Astrocyte (in vitro differentiated cells and primary cell): Measurements from ENCODE around the gene RBM48. TPM values are rescaled to one million over a fixed set of nuclear protein-coding genes. Genes with fewer than 3 reads are reported as not detected.
"Not testable (repeated sequence)": the region's sequence is repeated elsewhere in the genome, so short reads cannot be mapped to it uniquely, and the experiment has no call there.

Experiments
- DNase-seq: peaks from one replicate; pipeline ENCODE4 v3.0.0-alpha.2; 2010; ENCODE audit warnings: low read depth
- FAIRE-seq: peaks from 2 replicates; lab custom pipeline; 2011; peaks lifted over from hg19 to GRCh38; lab: Jason Lieb, UNC
- H2AFZ ChIP-seq: 2 replicates; pipeline ENCODE4 v1.6.0; 2012; ENCODE audit warnings: low read depth, low read length, inconsistent platforms
- H3K27ac ChIP-seq: 2 replicates; pipeline ENCODE4 v1.5.1; 2011; ENCODE audit warnings: low read depth, low read length, inconsistent platforms
- H3K27me3 ChIP-seq: 2 replicates; pipeline ENCODE4 v1.6.0; 2011; ENCODE audit warnings: low read length, inconsistent platforms; ENCODE audit not compliant: insufficient read depth
- H3K36me3 ChIP-seq: 2 replicates; pipeline ENCODE4 v1.5.1; 2011; ENCODE audit warnings: low read length, inconsistent platforms; ENCODE audit not compliant: insufficient read depth
- H3K4me1 ChIP-seq: 2 replicates; pipeline ENCODE4 v1.5.1; 2011; ENCODE audit warnings: low read length, inconsistent platforms; ENCODE audit not compliant: insufficient read depth
- H3K4me2 ChIP-seq: 2 replicates; pipeline ENCODE4 v1.6.0; 2012; ENCODE audit warnings: low read length, inconsistent platforms
- H3K4me3 ChIP-seq: 2 replicates; pipeline ENCODE4 v1.5.1; 2011; ENCODE audit warnings: low read depth, mild to moderate bottlenecking, low read length, inconsistent platforms; ENCODE audit not compliant: insufficient read depth
- H3K79me2 ChIP-seq: 2 replicates; pipeline ENCODE4 v1.6.0; 2012; ENCODE audit warnings: mild to moderate bottlenecking, low read length, inconsistent platforms; ENCODE audit not compliant: insufficient read depth
- H3K9ac ChIP-seq: 2 replicates; pipeline ENCODE4 v1.6.0; 2012; ENCODE audit warnings: mild to moderate bottlenecking, low read length, inconsistent platforms
- H3K9me3 ChIP-seq: 2 replicates; pipeline ENCODE4 v1.5.1; 2012; ENCODE audit warnings: low read depth, mild to moderate bottlenecking, low read length, inconsistent platforms; ENCODE audit not compliant: insufficient read depth
- H4K20me1 ChIP-seq: 2 replicates; pipeline ENCODE4 v1.6.0; 2012; ENCODE audit warnings: low read length, inconsistent platforms; ENCODE audit not compliant: insufficient read depth
- H3K27ac Mint-ChIP-seq: one replicate; pipeline ENCODE4 v1.8.0; 2021; ENCODE audit warnings: mild to moderate bottlenecking, mixed read lengths; ENCODE audit not compliant: unreplicated experiment
- H3K27me3 Mint-ChIP-seq: one replicate; pipeline ENCODE4 v1.8.0; 2021; ENCODE audit warnings: low read depth, mixed read lengths; ENCODE audit not compliant: unreplicated experiment
- H3K36me3 Mint-ChIP-seq: one replicate; pipeline ENCODE4 v1.8.0; 2021; ENCODE audit warnings: low read depth, mixed read lengths; ENCODE audit not compliant: unreplicated experiment
- H3K4me1 Mint-ChIP-seq: one replicate; pipeline ENCODE4 v1.8.0; 2021; ENCODE audit warnings: low read depth, mixed read lengths; ENCODE audit not compliant: unreplicated experiment
- H3K4me3 Mint-ChIP-seq: one replicate; pipeline ENCODE4 v1.8.0; 2021; ENCODE audit warnings: mild to moderate bottlenecking, moderate library complexity, mixed read lengths; ENCODE audit not compliant: unreplicated experiment
- H3K9me3 Mint-ChIP-seq: one replicate; pipeline ENCODE4 v1.8.0; 2021; ENCODE audit warnings: mild to moderate bottlenecking, mixed read lengths; ENCODE audit not compliant: unreplicated experiment
- EZH2 ChIP-seq: IDR thresholded peaks from 2 replicates; pipeline ENCODE4 v1.6.1; 2012; ENCODE audit warnings: mild to moderate bottlenecking, low read length, inconsistent platforms; ENCODE audit not compliant: insufficient read depth
- total RNA-seq: library from RNA; stranded (reverse); gene quantifications from 2 replicates; pipeline ENCODE4 v1.2.1, GENCODE V29; 2021
- TF ChIP-seq, protein P1 (sequence below): IDR thresholded peaks from 2 replicates; pipeline ENCODE4 v1.5.1; 2011; ENCODE audit warnings: low read depth, mild to moderate bottlenecking, inconsistent platforms, low read length, moderate library complexity; ENCODE audit not compliant: insufficient read depth

The RBM48 gene
- total RNA-seq, 1 donor from 2014 or later, result 10.3 TPM

DNA sequence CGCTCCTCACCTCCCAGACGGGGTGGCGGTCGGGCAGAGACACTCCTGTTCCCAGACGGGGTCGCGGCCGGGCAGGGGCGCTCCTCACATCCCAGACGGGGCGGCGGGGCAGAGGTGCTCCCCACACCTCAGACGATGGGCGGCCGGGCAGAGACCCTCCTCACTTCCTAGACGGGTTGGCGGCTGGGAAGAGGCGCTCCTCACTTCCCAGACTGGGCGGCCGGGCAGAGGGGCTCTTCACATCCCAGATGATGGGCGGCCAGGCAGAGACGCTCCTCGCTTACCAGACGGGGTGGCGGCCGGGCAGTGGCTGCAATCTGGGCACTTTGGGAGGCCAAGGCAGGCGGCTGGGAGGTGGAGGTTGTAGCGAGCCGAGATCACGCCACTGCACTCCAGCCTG, 16.5 kb downstream of the RBM48 start:
- not testable (repeated sequence) for H2AFZ ChIP-seq, H3K27ac ChIP-seq, H3K4me1 ChIP-seq, H3K36me3 Mint-ChIP-seq, H3K36me3 ChIP-seq, H3K79me2 ChIP-seq, H3K27ac Mint-ChIP-seq, H3K27me3 Mint-ChIP-seq, H3K4me3 ChIP-seq, H3K4me2 ChIP-seq, DNase-seq, H3K9me3 ChIP-seq, FAIRE-seq, H3K27me3 ChIP-seq, H3K4me1 Mint-ChIP-seq, H3K9ac ChIP-seq, H3K4me3 Mint-ChIP-seq, H4K20me1 ChIP-seq
- peaks cover 11% of the 10 kb centered on the region for H3K9me3 Mint-ChIP-seq

DNA sequence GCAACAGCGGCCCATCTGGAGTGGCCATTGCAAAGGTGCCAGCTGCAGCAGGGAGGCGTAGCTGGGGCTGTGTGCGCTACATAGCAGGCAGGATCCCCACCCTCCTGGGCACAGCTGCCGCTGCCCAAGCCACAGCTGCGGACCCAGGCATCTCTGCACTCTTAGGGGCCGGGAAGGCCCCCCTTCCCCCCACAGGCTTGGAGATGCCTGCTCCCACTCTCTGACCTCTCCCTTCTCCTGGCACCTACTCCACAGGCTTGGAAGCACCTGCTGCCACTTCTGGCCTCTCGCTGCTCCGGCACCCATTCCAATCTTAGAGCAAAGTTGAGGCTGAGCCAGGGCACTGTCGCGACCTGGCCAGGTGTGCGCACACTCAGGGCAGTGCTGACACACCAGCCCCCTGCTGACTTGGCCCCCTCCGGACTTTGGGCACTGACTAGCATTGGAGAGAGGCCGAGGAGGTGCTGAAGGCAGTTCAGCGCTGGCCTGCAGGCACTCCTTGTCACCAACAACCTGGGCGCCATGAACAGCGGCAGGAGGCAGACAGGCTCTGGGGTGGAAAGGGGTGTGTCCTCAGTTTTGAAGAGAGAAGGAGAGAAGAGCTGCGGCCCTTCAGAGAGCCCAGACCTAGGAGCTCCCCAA, 18.4 kb downstream of the RBM48 start:
- Histone ChIP-seq H4K20me1 (no peaks in the 10 kb centered on the region), H3K4me2 (no peak overlapping the region), H3K36me3 (no peaks in the 10 kb centered on the region), H3K27ac (no peak overlapping the region), H3K27me3 (no peaks in the 10 kb centered on the region), H3K9me3 (no peaks in the 10 kb centered on the region), H3K9ac (no peak overlapping the region), H3K4me1 (no peaks in the 10 kb centered on the region), H3K79me2 (no peaks in the 10 kb centered on the region), H3K4me3 (no peak overlapping the region), H2AFZ (no peak overlapping the region)
- TF ChIP-seq EZH2, result no peak
- TF ChIP-seq, protein P1, sequence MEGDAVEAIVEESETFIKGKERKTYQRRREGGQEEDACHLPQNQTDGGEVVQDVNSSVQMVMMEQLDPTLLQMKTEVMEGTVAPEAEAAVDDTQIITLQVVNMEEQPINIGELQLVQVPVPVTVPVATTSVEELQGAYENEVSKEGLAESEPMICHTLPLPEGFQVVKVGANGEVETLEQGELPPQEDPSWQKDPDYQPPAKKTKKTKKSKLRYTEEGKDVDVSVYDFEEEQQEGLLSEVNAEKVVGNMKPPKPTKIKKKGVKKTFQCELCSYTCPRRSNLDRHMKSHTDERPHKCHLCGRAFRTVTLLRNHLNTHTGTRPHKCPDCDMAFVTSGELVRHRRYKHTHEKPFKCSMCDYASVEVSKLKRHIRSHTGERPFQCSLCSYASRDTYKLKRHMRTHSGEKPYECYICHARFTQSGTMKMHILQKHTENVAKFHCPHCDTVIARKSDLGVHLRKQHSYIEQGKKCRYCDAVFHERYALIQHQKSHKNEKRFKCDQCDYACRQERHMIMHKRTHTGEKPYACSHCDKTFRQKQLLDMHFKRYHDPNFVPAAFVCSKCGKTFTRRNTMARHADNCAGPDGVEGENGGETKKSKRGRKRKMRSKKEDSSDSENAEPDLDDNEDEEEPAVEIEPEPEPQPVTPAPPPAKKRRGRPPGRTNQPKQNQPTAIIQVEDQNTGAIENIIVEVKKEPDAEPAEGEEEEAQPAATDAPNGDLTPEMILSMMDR, result no peak
- DNase-seq (no peak), FAIRE-seq (no peak)
- Mint-ChIP-seq H3K4me1 (no peaks in the 10 kb centered on the region), H3K36me3 (no peaks in the 10 kb centered on the region), H3K9me3 (peaks cover 8% of the 10 kb centered on the region), H3K4me3 (no peak overlapping the region), H3K27me3 (no peaks in the 10 kb centered on the region), H3K27ac (no peak overlapping the region)

DNA sequence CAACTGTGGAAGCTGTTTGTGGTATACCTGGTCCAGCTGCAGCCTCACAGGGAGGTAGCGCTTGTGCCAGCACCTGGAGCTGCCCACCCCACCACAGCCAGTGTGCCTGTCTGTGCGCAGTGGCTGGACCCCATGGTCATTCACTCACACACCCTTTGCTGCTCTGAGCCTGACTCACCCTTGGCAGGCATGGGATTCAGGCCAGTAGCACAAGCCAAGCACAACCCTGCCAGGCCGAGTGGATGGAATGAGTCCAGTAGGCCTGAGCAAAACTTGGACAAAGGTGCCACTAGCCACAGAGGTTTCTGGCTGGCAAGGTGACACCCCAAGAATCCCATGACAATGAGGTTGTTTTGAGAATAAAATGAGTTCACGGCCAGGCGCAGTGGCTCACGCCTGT, 19.0 kb downstream of the RBM48 start:
- TF ChIP-seq, protein P1, result no peak
- TF ChIP-seq EZH2, result no peak
- no peak overlapping the region for H3K4me2 ChIP-seq
- Mint-ChIP-seq H3K4me3 (no peak overlapping the region), H3K27me3 (no peaks in the 10 kb centered on the region), H3K27ac (no peak overlapping the region), H3K4me1 (no peaks in the 10 kb centered on the region), H3K9me3 (peaks cover 5% of the 10 kb centered on the region), H3K36me3 (no peaks in the 10 kb centered on the region)
- DNase-seq (no peak), FAIRE-seq (no peak)
- H4K20me1 ChIP-seq, result no peaks in the 10 kb centered on the region
- no peaks in the 10 kb centered on the region for H3K27me3 ChIP-seq
- H3K4me3 ChIP-seq, result no peak overlapping the region
- no peaks in the 10 kb centered on the region for H3K79me2 ChIP-seq
- no peaks in the 10 kb centered on the region for H3K36me3 ChIP-seq
- no peaks in the 10 kb centered on the region for H3K9me3 ChIP-seq
- no peaks in the 10 kb centered on the region for H3K4me1 ChIP-seq
- H3K27ac ChIP-seq, result no peak overlapping the region
- no peak overlapping the region for H3K9ac ChIP-seq
- H2AFZ ChIP-seq, result no peak overlapping the region
